Effector memory CD8-positive, alpha-beta T cell (primary cell): ENCODE results near the gene EDN1.

Experiments
- ATAC-seq: fragments of 150-1000 bp; cut with Tn5 transposase; replicated peaks from 2 replicates; pipeline ENCODE4 v1.10.0; 2021; ENCODE audit warnings: mild to moderate bottlenecking, moderate library complexity
- DNase-seq, 3 experiments: peaks; one replicate each; pipeline ENCODE4 v3.0.0; 2021
- H3K27ac Mint-ChIP-seq, 2 donors: one replicate each; pipeline ENCODE4 v1.8.0; 2022; ENCODE audit warnings: mild to moderate bottlenecking in 2 of 2, mixed read lengths in 2 of 2, moderate library complexity in 2 of 2
- H3K27me3 Mint-ChIP-seq, 2 donors: one replicate each; pipeline ENCODE4 v1.8.0; 2022; ENCODE audit warnings: mixed read lengths in 2 of 2
- H3K36me3 Mint-ChIP-seq: one replicate; pipeline ENCODE4 v1.8.0; 2022; ENCODE audit warnings: mild to moderate bottlenecking, moderate library complexity, mixed read lengths; ENCODE audit not compliant: insufficient read depth
- H3K4me1 Mint-ChIP-seq, 2 donors: one replicate each; pipeline ENCODE4 v1.8.0; 2022; ENCODE audit warnings: low read depth in 2 of 2, mixed read lengths in 2 of 2
- H3K4me3 Mint-ChIP-seq, 2 donors: one replicate each; pipeline ENCODE4 v1.8.0; 2022; ENCODE audit warnings: mild to moderate bottlenecking in 2 of 2, mixed read lengths in 2 of 2, moderate library complexity in 2 of 2
- H3K9me3 Mint-ChIP-seq, 2 donors: one replicate each; pipeline ENCODE4 v1.8.0; 2022; ENCODE audit warnings: mixed read lengths in 2 of 2

The EDN1 gene

GRCh38 chr6:12343122-12343439 lies 52.9 kb downstream of the EDN1 start:
- Mint-ChIP-seq H3K27ac (no peak overlapping the region), H3K27me3 (peaks cover 6 to 40% of the 10 kb centered on the region in 2 donors), H3K9me3 (no peaks in the 10 kb centered on the region), H3K36me3 (no peaks in the 10 kb centered on the region), H3K4me1 (no peaks in the 10 kb centered on the region), H3K4me3 (no peak overlapping the region)
- ATAC-seq (no peak), DNase-seq (no peak)

DNA sequence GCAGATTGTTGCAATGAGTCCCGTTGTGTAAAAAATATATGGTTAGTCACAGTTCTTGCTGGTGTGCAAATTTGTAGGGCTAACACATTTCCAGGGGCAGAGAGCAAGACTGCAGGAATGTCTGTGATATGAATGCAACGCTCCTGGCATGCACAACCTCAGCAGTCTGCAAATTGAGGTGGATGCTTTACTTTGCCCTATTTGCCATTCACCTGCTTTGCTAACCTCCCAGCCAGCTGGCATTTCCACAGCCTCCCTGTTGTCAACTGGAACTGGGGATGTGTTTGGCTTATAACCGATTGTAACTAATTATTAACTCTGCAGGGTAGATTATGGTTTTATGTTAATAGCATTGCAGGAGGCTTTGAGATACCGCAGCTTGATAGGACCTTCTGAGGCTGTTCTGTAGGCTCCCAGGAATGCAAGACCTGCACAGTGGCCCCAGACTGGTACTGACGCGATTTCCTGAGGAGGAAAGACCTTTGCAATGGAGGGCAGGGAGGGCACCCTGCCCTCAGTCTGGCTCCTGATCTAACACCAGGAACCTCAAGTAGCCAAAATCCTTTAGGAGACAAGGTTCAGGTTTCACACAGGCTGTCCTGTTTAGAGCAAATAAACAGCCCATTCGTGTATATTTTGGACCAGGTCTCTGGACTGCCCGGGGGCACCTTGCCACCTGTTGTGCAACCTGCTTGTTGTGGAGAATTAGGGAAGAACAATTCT lies 53.4 kb downstream of the EDN1 start:
- Mint-ChIP-seq H3K4me1 (no peaks in the 10 kb centered on the region), H3K36me3 (no peaks in the 10 kb centered on the region), H3K4me3 (no peak overlapping the region), H3K9me3 (no peaks in the 10 kb centered on the region), H3K27ac (no peak overlapping the region), H3K27me3 (peaks cover 8 to 45% of the 10 kb centered on the region in 2 donors)
- DNase-seq (no peak), ATAC-seq (no peak)

DNA sequence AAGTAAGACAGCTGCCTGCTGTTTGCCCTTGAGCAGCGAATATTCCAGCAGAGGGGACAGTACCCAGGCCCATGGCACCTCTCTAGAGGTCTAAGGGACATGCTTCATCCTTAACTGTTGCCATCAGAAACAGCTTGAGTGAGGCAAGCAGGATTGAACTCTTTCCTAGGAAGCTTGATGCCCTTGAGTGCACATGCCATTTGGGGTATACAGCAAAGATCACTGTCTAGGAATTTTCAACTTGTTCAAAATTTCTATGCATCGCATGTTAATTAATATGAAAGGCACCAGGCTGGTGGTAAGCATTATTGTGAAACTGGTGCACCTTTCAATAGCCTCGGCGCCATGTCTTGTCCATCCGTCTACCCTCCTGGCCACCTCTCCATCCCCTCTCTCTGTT lies 54.1 kb downstream of the EDN1 start:
- no peak for DNase-seq
- Mint-ChIP-seq H3K4me3 (no peak overlapping the region), H3K27ac (no peak overlapping the region), H3K27me3 (peaks cover 15 to 47% of the 10 kb centered on the region in 2 donors), H3K9me3 (no peaks in the 10 kb centered on the region), H3K36me3 (no peaks in the 10 kb centered on the region), H3K4me1 (no peaks in the 10 kb centered on the region)
- ATAC-seq = no peak

GRCh38 chr6:12344961-12345693 lies 55.0 kb downstream of the EDN1 start:
- Mint-ChIP-seq H3K27me3 (peaks cover 21 to 47% of the 10 kb centered on the region in 2 donors), H3K4me3 (no peak overlapping the region), H3K36me3 (no peaks in the 10 kb centered on the region), H3K9me3 (no peaks in the 10 kb centered on the region), H3K27ac (no peak overlapping the region), H3K4me1 (no peaks in the 10 kb centered on the region)
- DNase-seq (no peak), ATAC-seq (no peak)

DNA sequence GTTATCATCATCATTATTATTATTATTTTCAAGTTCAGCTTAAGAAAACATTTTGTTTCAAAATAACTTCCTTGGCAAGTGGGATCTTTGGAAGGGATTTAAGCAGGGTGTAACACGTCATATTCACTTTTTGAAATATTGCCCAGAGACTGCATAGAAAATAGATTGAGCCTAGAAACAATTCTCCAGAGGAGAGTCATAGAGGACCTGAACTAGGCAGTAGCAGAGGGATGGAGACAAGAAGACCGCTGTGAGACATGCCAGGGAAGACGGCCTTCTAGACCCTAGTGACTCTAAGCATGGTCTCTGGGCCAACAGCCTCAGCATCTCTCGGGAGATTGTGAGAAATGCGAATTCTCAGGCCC lies 55.5 kb downstream of the EDN1 start:
- Mint-ChIP-seq H3K4me3 (no peak overlapping the region), H3K27ac (no peak overlapping the region), H3K4me1 (no peaks in the 10 kb centered on the region), H3K27me3 (peaks cover 16 to 42% of the 10 kb centered on the region in 2 donors), H3K36me3 (no peaks in the 10 kb centered on the region), H3K9me3 (no peaks in the 10 kb centered on the region)
- no peak for ATAC-seq
- no peak for DNase-seq
